SU-DHL-6 (cell line): ENCODE data around the gene CREB1.
"Not testable (repeated sequence)": the region's sequence is repeated elsewhere in the genome, so short reads cannot be mapped to it uniquely, and the experiment has no call there.

Experiments used
- H2AFZ ChIP-seq: fragments of 200-600 bp; sonication (generic); 2 replicates; pipeline ENCODE4 v1.6.1; 2014; ENCODE audit warnings: low read depth, mild to moderate bottlenecking, moderate library complexity, mixed read lengths, antibody characterized with exemption, low read length; ENCODE audit not compliant: severe bottlenecking
- H3F3A ChIP-seq: fragments of 200-600 bp; shearing (Covaris generic); 2 replicates; pipeline ENCODE4 v1.6.0; 2016; ENCODE audit warnings: antibody characterized with exemption, mild to moderate bottlenecking; ENCODE audit not compliant: insufficient read depth
- H3K27ac ChIP-seq: fragments of 200-600 bp; sonication (generic); 2 replicates; pipeline ENCODE4 v1.5.1; 2016; ENCODE audit warnings: low read depth, mild to moderate bottlenecking, low read length, moderate library complexity, mixed read lengths
- H3K27me3 ChIP-seq: fragments of 200-600 bp; sonication (generic), shearing (Covaris generic); 2 replicates; pipeline ENCODE4 v1.6.0; 2014; ENCODE audit warnings: mild to moderate bottlenecking, low read length
- H3K36me3 ChIP-seq: fragments of 200-600 bp; sonication (generic); 2 replicates; pipeline ENCODE4 v1.6.1; 2014; ENCODE audit warnings: mild to moderate bottlenecking, low read length, mixed read lengths
- H3K4me2 ChIP-seq: fragments of 300-600, 200-600 bp; shearing (Covaris generic), sonication (generic); 2 replicates; pipeline ENCODE4 v1.6.0; 2014; ENCODE audit warnings: low read length, low read depth, mild to moderate bottlenecking; ENCODE audit not compliant: poor library complexity, severe bottlenecking
- H3K4me3 ChIP-seq: fragments of 200-600 bp; sonication (generic); 2 replicates; pipeline ENCODE4 v1.5.1; 2014; ENCODE audit warnings: antibody characterized with exemption, low read length, mild to moderate bottlenecking, mixed read lengths; ENCODE audit not compliant: insufficient read depth, poor library complexity, severe bottlenecking
- H3K79me2 ChIP-seq: fragments of 200-600 bp; sonication (generic); 2 replicates; pipeline ENCODE4 v1.6.1; 2014; ENCODE audit warnings: mild to moderate bottlenecking, low read length, moderate library complexity; ENCODE audit not compliant: insufficient read depth
- H3K9ac ChIP-seq: fragments of 200-600 bp; sonication (generic); 2 replicates; pipeline ENCODE4 v1.7.0; 2014; ENCODE audit warnings: mild to moderate bottlenecking, low read length
- H3K9me2 ChIP-seq: fragments of 200-600 bp; sonication (generic); replicated peaks from 2 replicates; pipeline ENCODE4 v1.6.1; 2014; ENCODE audit warnings: low read length; ENCODE audit not compliant: insufficient read depth
- H3K9me3 ChIP-seq: fragments of 200-600 bp; sonication (generic); 2 replicates; pipeline ENCODE4 v1.6.1; 2014; ENCODE audit warnings: low read length, mixed read lengths; ENCODE audit not compliant: insufficient read depth
- H4K20me1 ChIP-seq: fragments of 200-600 bp; sonication (generic); 2 replicates; pipeline ENCODE4 v1.6.1; 2014; ENCODE audit warnings: low read depth, mild to moderate bottlenecking, antibody characterized with exemption, low read length, moderate library complexity, mixed read lengths
- EZH2phosphoT487 ChIP-seq: fragments of 200-600 bp; sonication (generic), shearing (Covaris generic); conservative IDR thresholded peaks from 2 replicates; pipeline ENCODE4 v1.6.1; 2018; ENCODE audit warnings: mild to moderate bottlenecking, antibody characterized with exemption, low read length, moderate library complexity, mixed read lengths
- TF ChIP-seq, protein P1 (sequence below): fragments of 200-600 bp; sonication (generic); IDR thresholded peaks from one replicate; pipeline ENCODE4 v1.5.1; 2017; ENCODE audit warnings: antibody characterized with exemption, mild to moderate bottlenecking, low read length, moderate library complexity; ENCODE audit not compliant: insufficient read depth, poor library complexity, severe bottlenecking

CREB1 gene

DNA sequence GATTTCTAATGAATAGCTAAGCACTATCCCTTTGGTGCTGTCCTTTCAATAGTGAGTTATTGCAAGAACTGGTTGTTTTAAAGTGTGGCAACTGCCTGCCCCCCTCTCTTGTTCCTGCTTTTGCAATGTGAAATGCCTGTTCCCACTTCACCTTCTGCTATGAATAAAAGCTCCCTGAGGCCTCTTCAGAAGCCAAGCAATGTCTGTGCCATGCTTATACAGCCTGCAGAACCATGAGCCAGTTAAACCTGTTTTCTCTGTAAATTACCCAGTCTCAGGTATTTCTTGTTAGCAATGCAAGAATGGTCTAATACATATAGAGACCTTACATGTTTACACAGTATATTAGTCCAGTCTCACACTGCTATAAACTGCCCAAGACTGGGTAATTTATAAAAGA is 110.4 kb downstream of the CREB1 start:
- H3K9me3 ChIP-seq, result peaks cover 7% of the 10 kb centered on the region; the same call in 1 of the 2 replicates
- H3K27me3 ChIP-seq, result no peaks in the 10 kb centered on the region
- H2AFZ ChIP-seq, result no peak overlapping the region
- H3K79me2 ChIP-seq, result no peaks in the 10 kb centered on the region
- no peak overlapping the region for H3K4me2 ChIP-seq
- H3F3A ChIP-seq, result no peaks in the 10 kb centered on the region
- H3K9ac ChIP-seq, result no peak overlapping the region
- H3K4me3 ChIP-seq, result no peak overlapping the region
- H3K27ac ChIP-seq, result no peak overlapping the region
- no peaks in the 10 kb centered on the region for H3K36me3 ChIP-seq
- TF ChIP-seq EZH2phosphoT487, result no peak
- TF ChIP-seq, protein P1, sequence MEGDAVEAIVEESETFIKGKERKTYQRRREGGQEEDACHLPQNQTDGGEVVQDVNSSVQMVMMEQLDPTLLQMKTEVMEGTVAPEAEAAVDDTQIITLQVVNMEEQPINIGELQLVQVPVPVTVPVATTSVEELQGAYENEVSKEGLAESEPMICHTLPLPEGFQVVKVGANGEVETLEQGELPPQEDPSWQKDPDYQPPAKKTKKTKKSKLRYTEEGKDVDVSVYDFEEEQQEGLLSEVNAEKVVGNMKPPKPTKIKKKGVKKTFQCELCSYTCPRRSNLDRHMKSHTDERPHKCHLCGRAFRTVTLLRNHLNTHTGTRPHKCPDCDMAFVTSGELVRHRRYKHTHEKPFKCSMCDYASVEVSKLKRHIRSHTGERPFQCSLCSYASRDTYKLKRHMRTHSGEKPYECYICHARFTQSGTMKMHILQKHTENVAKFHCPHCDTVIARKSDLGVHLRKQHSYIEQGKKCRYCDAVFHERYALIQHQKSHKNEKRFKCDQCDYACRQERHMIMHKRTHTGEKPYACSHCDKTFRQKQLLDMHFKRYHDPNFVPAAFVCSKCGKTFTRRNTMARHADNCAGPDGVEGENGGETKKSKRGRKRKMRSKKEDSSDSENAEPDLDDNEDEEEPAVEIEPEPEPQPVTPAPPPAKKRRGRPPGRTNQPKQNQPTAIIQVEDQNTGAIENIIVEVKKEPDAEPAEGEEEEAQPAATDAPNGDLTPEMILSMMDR, result no peak
- no peaks in the 10 kb centered on the region for H4K20me1 ChIP-seq
- no peaks in the 10 kb centered on the region for H3K9me2 ChIP-seq

DNA sequence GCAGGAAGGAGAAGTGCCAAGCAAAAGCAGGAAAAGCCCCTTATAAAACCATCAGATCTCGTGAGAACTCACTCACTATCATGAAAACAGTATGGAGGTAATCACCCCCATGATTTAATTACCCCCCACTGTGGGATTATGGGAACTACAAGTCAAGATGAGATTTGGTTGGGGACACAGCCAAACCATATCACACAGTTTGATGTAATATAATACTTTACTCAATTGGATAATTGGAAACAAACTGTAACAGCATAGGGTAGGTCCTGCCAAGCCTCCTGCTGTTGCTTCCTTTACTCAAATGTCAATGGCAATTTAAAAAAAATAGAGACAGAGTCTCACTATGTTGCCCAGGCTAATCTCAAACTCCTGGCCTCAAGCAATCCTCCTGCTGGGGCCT is 110.9 kb downstream of the CREB1 start:
- H2AFZ ChIP-seq, result no peak overlapping the region
- no peaks in the 10 kb centered on the region for H3K27me3 ChIP-seq
- no peak overlapping the region for H3K4me2 ChIP-seq
- H3K9me2 ChIP-seq, result no peaks in the 10 kb centered on the region
- no peaks in the 10 kb centered on the region for H3K79me2 ChIP-seq
- TF ChIP-seq EZH2phosphoT487, result no peak
- TF ChIP-seq, protein P1, result no peak
- H4K20me1 ChIP-seq, result no peaks in the 10 kb centered on the region
- H3K9ac ChIP-seq, result no peak overlapping the region
- no peak overlapping the region for H3K4me3 ChIP-seq
- peaks cover 7% of the 10 kb centered on the region; the same call in 1 of the 2 replicates for H3K9me3 ChIP-seq
- no peaks in the 10 kb centered on the region for H3F3A ChIP-seq
- H3K27ac ChIP-seq, result no peak overlapping the region
- no peaks in the 10 kb centered on the region for H3K36me3 ChIP-seq

GRCh38 chr2:207643892-207644291 is 114.1 kb downstream of the CREB1 start:
- no peaks in the 10 kb centered on the region for H3K9me2 ChIP-seq
- H4K20me1 ChIP-seq, result no peaks in the 10 kb centered on the region
- no peak overlapping the region for H3K4me3 ChIP-seq
- peaks cover 7% of the 10 kb centered on the region; the same call in 1 of the 2 replicates for H3K9me3 ChIP-seq
- H3K4me2 ChIP-seq, result no peak overlapping the region
- H3F3A ChIP-seq, result no peaks in the 10 kb centered on the region
- H2AFZ ChIP-seq, result no peak overlapping the region
- TF ChIP-seq, protein P1, result no peak
- TF ChIP-seq EZH2phosphoT487, result no peak
- no peak overlapping the region for H3K27ac ChIP-seq
- no peak overlapping the region for H3K9ac ChIP-seq
- no peaks in the 10 kb centered on the region for H3K36me3 ChIP-seq
- no peaks in the 10 kb centered on the region for H3K27me3 ChIP-seq
- H3K79me2 ChIP-seq, result no peaks in the 10 kb centered on the region

DNA sequence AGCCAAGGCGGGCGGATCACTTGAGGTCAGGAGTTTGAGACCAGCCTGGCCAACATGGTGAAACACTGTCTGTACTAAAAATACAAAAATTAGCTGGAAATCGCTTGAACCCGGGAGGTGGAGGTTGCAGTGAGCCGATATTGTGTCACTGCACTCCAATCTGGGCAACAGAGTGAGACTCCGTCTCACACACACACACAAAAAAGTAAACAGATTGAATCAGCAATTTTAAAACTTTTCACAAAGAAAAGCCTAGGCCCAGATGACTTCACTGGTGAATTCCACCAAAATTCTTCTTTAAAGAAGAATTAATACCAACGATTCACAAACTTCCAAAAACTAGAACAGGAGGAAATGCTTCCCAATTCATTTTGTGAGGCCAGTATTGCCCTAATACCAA is 116.8 kb downstream of the CREB1 start:
- not testable (repeated sequence) for H4K20me1 ChIP-seq, H3K4me3 ChIP-seq, H3K9me2 ChIP-seq, H3K27ac ChIP-seq, H3K9me3 ChIP-seq, H3K36me3 ChIP-seq, H3K79me2 ChIP-seq, H3F3A ChIP-seq, H3K9ac ChIP-seq, H3K27me3 ChIP-seq, H2AFZ ChIP-seq, H3K4me2 ChIP-seq
